ENCODE data around the gene MGAT5.

MGAT5 gene

GRCh38 chr2:134231965-134232340 lies 21.9 kb upstream of the MGAT5 start:
- DNase-seq, result no peak

GRCh38 chr2:134232461-134232860 lies 21.4 kb upstream of the MGAT5 start:
- no peak for DNase-seq

- DNase-seq, result no peak
Observed at GRCh38 chr2:134232868-134233727, 20.8 kb upstream of the MGAT5 start.

GRCh38 chr2:134233728-134234136 lies 20.1 kb upstream of the MGAT5 start:
- no peak for DNase-seq

GRCh38 chr2:134234535-134234934 lies 19.3 kb upstream of the MGAT5 start:
- DNase-seq, result no peak

GRCh38 chr2:134235510-134236144 lies 18.2 kb upstream of the MGAT5 start:
- DNase-seq, result no peak

GRCh38 chr2:134238371-134238770 lies 15.5 kb upstream of the MGAT5 start:
- no peak for DNase-seq

GRCh38 chr2:134240061-134240460 lies 13.8 kb upstream of the MGAT5 start:
- DNase-seq, result no peak

GRCh38 chr2:134241911-134242310 lies 12.0 kb upstream of the MGAT5 start:
- DNase-seq, result no peak

GRCh38 chr2:134243244-134243643 lies 10.6 kb upstream of the MGAT5 start:
- DNase-seq, result no peak

- no peak for DNase-seq
Observed at GRCh38 chr2:134244086-134244485, 9.8 kb upstream of the MGAT5 start.

GRCh38 chr2:134244587-134244986 lies 9.3 kb upstream of the MGAT5 start:
- DNase-seq, result no peak

- DNase-seq, result peak; percentile 71
Observed at GRCh38 chr2:134245340-134245984, 8.4 kb upstream of the MGAT5 start.

- DNase-seq, result no peak
Observed at GRCh38 chr2:134246154-134246874, 7.6 kb upstream of the MGAT5 start.

GRCh38 chr2:134247679-134248078 lies 6.2 kb upstream of the MGAT5 start:
- no peak for DNase-seq

- no peak for DNase-seq
Observed at GRCh38 chr2:134248913-134249312, 5.0 kb upstream of the MGAT5 start.

GRCh38 chr2:134249755-134250154 lies 4.1 kb upstream of the MGAT5 start:
- no peak for DNase-seq

- DNase-seq, result no peak
Observed at GRCh38 chr2:134250840-134251461, 2.9 kb upstream of the MGAT5 start.

GRCh38 chr2:134252092-134252750 lies 1.7 kb upstream of the MGAT5 start:
- DNase-seq, result no peak

GRCh38 chr2:134253117-134253704 lies 661 bp upstream of the MGAT5 start:
- no peak for DNase-seq

GRCh38 chr2:134254824-134255223 lies 952 bp downstream of the MGAT5 start:
- no peak for DNase-seq

GRCh38 chr2:134256956-134257355 lies 3.1 kb downstream of the MGAT5 start:
- DNase-seq, result no peak

All from activated T-cell treated with anti-CD3 and anti-CD28 coated beads, Interleukin-2, amount 50 U/mL, for 1 hour (primary cell).